ENCODE data around the gene FBP2.
A peak's percentile ranks its signal among the peaks of the same experiment; 100 is the strongest.
"Not testable (repeated sequence)": the region's sequence is repeated elsewhere in the genome, so short reads cannot be mapped to it uniquely, and the experiment has no call there.

FBP2 gene

DNA sequence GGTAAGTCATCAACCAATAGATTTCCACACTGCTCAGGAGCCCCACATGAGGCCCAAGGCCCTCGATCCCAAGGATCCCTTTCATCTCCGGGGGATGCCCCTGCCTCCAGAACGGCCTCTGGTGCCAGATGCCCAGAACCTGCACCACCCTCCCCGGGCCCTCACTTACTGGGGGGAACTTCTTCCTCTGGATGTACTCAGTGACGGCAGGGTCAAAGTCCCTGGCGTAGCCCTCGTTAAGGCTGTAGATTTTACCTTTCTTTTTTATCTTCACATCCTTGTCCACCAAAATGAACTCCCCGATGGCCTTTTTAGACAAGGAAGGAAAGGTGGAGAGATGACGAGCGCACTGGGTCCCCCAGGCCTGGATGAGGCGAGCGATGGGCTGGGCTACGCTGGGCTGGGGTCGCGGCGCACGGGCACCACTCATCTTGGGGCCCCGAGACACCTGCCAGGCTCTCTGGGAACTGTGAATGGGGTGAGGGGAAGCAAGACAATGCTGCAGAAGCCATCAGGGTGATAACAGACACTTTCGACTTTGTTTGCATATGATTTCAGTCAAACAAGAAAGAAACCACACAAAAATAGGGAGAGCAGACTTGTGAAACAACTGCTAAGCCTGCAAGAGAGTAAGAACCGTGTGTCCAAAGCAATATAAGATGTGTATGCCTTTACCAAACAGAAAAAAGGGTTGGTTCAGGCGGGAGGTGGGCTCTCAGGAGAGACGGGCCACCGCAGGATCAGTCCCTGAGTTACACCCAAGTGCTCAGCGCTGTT, 13.2 kb upstream of the FBP2 start:
- DNase-seq (ENCODE audit: low spot score), result no peak

DNA sequence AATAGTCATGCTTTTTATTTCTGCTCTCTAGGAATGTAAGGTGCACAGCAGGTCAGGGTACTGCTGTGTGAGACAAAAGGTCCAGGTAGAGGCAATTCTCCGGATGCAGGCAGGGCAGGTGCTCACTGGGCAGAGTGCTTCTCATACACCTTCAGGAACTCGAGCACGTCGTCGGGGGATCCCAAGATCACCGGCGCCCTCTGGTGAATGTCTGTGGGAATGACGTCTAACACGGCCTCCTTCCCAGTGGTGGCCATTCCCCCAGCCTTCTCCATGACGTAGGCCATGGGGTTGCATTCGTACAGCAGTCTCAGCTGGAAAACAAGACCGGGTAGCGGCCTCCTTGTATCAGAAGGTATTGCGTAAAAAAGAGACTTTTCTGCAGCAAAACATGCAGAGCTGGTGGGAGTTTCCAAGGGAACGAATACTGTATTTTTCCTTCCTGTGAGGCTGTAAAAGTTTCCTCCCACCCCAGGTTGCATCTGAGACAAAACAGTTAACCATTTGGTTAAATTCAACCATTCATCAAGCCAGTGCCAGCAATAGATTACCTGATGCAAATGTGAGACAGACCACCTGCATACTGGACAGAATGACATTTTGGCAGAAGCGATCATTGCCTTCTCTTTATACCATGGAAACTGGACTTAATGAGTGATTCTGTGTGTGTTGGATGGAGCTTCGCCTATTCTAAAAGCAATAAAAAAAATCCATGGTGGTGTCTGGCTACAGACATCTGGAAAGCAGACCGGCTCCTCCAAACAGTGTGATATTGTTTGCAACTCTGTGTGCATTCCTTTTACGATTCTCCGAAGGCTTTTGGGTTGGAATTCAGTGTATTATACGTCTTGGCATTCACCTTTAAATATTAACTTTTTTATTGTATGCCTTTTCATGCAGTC, 9.9 kb upstream of the FBP2 start:
- DNase-seq (ENCODE audit: low spot score), result peak; percentile 67

DNA sequence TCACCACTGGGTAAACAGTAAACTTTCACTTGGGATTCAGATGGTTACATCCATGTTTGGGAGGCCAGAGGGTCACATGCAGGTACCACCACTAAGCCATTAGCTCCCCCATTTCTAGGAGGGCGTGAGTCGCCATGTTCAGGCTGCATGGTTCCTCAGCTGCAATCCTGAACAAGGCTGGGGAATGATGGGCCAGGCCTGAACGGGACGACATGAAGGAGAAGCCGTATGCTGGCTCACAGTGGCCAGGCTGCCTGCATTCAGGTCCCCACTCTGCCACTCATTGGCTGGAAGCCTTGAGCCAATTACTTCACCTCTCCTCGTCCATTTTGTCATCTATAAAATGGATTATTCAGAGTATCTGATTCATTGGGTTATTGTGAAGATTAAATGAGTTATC, 9.0 kb upstream of the FBP2 start:
- no peak for DNase-seq (ENCODE audit: low spot score)

DNA sequence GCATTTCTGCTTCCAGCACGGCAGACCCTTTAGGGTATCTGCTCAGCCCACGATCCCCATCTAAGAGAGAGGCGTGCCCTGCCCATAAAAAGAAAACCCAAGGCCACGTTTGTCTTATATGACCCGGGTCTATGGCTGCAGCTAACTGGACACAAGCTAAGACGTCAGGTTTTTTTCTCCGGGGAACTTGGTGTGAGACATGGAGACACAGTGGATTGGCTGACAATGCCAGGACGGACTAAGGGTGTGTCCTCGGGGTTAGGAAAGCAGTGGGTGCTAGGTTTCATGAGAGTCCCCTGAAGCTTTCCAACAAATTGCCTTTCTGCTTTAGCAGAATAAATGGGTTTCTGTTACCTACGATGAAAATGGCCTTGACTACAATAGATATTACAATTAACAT, 7.1 kb upstream of the FBP2 start:
- DNase-seq (ENCODE audit: low spot score), result no peak

DNA sequence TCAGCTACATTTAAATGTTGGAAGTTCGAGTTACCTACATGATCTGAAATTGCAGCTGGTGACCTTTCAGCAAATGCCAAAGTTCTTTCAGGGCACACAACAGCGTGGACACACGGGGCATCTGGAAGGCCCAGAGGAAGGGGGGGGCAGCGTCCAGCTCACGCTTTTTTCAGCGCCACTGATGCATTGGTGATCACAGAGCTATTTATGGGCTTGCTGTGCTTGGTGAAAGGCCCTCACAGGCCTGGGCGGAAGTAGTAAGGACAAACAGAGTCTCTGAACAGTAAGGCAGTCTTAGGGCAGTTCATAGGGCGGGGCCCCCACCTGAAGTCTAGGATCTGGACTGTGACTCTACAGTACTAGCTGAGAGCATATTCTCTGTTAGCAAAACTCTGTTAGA, 6.6 kb upstream of the FBP2 start:
- no peak for DNase-seq (ENCODE audit: low spot score)

DNA sequence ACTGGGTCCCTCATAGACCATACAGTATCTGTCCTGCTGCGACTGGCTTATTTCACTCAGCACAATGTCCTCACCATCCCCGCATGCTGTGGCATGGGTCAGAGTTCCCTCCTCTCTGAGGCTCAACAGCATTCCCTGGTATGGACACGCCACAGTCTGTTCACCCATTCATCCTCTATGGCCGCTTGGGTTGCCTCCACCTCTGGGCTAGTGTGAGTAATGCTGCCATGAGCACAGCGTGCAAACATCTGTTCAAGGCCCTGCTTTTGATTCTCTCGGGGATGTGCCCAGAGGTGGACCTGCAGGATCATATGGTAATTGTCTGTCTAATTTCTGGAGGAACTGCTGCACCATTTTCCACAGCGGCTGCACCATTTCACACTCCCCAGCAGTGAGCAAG, 5.5 kb upstream of the FBP2 start:
- no peak for DNase-seq (ENCODE audit: low spot score)

DNA sequence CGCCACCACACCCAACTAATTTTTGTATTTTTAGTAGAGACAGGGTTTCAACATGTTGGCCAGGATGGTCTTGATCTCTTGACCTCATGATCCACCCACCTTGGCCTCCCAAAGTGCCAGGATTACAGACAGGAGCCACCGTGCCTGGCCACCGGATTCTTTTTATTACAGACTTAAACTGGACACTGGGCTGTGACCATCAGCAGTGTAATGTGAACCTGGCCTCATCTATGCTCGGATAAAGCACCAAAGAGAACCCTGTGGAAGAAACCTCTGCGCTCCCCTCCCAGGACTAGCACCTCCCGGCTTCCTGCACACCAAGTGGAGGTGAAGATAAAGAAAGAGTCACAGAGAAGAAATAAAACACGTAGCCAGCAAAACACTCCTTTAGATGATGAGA, 941 bp downstream of the FBP2 start:
- DNase-seq (ENCODE audit: low spot score), result not testable (repeated sequence)

DNA sequence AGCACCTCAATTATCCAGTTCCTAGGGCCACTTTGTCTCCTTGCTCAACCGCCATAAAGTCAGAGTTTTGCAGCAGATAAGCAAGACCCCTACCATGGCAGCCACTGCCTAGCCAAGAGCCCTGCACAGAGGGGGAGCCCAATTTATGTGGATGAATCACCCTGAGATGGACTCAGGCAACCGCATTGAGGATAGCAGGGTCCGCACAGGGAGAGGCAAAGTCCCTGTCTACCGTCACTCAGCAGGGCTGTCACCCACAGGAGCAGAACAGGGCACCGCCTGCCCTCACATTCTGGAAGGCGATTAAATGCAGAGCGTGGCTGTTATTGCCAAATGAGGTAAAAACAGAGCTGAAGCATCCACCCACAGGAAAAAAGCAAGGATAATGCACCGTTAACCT, 1.7 kb downstream of the FBP2 start:
- no peak for DNase-seq (ENCODE audit: low spot score)

DNA sequence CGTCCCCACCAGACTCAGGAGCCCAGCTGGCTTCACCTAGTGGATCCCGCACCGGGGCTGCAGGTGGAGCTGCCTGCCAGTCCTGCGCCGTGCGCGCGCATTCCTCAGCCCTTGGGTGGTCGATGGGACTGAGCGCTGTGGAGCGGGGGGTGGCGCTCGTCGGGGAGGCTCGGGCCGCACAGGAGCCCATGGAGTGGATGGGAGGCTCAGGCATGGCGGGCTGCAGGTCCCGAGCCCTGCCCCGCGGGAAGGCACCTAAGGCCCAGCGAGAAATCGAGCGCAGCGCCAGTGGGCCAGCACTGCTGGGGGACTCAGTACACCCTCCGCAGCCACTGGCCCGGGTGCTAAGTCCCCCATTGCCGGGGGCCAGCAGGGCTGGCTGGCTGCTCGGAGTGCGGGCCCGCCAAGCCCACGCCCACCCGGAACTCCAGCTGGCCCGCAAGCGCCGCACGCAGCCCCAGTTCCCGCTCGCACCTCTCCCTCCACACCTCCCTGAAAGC, 2.5 kb downstream of the FBP2 start:
- not testable (repeated sequence) for DNase-seq (ENCODE audit: low spot score)

DNA sequence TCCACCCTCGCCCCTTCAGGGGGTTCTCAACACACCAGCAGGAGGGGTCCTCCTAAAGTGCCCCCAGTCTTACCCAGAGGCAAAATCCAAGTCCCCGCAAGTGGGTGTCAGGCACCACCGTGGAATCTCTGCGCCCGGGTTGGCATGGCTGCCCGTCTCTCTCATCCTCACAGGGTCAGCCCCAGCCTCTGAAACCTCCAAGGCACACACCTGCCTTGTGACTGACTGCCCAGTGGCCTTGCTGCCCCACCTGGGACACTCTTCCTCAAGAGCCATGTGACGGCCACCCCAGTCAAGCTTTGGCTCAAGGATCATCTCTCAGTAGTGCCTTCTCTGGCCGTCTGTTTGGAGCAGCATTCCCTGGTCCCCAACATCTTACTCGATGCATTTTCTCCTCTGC, 4.9 kb downstream of the FBP2 start:
- no peak for DNase-seq (ENCODE audit: low spot score)

DNA sequence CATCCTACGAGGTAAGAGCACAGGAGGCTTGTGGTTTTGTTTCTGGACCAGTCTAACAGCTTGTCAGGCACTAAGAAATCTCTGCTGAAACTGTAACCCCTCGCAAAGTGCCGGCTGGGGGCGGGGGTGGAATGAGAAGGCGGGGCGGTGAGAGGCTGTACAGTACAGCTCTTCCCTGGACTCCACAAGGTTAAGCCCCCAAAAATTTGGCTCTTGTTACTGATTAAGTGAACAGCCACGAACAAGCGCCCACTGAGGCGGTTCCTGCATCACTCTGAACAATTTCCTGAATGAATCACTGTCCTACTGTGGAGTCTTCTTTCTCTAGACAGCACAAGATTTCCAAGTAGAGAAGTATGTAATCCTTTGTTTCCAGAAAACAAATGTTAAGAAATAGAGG, 6.8 kb downstream of the FBP2 start:
- DNase-seq (ENCODE audit: low spot score), result no peak

DNA sequence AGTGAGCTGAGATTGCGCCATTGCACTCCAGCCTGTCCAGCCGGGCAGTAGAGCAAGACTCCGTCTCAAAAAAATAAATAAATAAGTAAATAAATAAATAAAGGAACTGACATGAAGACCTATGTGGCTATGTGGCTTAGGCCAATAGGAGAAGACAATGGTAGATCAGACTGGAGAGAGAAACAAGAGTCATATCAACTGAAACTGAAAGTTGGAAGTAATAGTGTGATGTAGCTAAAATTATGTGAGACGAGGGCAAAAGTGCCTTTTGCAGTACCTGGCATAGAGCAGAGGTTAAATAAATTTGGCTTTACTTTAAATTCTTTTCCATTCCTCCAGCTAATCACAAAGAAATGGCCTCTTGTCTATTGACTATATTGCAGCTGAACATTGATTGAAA, 7.3 kb downstream of the FBP2 start:
- DNase-seq (ENCODE audit: low spot score), result peak; percentile 1

DNA sequence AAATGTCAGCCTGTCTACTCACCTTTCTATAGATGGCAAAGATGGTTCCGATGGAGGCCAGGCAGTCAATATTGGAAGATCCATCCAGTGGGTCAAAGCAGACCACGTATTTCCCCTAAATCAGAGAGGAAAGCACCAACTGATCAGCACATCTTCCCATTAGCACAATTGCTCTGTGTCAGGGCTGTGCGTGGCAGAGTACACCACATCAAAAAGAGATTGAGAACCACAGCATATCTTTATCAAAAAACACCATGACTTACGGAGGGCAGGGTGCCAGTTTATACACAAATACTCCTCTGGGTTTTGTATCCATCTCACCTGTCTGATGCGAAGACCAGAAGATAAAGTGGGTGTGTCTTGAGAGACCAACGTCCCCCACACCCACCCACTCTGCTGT, 9.1 kb downstream of the FBP2 start:
- no peak for DNase-seq (ENCODE audit: low spot score)

DNA sequence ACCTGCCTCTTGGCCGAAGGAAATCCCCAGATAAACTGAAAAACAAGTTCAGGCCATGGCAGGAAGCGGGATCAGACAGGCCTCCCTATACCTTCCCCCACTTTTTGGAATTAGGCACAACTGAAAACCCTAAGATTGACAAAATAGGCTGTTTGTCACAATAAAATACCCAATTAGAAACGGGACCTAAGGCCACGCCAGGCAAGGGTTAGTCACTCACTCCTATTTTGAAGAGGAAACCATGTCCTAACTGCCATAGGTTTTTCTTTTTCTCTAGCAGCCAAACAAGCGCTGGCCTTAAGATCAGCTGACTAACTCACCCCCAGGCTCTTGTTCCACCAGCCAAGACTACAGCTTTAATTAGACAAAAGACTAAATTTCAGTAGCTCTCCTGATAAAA, 11.9 kb downstream of the FBP2 start:
- DNase-seq (ENCODE audit: low spot score), result no peak

DNA sequence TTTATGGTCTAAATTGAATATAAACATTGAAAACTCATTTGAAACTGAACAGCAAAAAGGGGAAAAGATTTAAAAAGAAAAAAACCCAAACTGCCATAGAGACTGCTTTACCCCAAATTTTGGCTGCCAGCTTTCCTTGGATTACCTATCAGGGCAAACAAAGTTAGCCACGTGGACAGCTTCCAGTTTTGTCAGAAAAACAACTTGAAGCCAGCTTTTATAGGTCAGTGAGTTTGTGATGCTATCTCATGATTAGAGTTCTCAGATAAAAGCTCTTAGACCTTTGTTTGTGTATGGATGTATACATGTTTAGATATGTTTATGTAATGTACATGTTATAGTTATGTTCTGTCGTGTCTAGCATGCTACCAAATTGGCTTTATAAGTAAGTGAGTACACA, 16.1 kb downstream of the FBP2 start:
- no peak for DNase-seq (ENCODE audit: low spot score)

DNA sequence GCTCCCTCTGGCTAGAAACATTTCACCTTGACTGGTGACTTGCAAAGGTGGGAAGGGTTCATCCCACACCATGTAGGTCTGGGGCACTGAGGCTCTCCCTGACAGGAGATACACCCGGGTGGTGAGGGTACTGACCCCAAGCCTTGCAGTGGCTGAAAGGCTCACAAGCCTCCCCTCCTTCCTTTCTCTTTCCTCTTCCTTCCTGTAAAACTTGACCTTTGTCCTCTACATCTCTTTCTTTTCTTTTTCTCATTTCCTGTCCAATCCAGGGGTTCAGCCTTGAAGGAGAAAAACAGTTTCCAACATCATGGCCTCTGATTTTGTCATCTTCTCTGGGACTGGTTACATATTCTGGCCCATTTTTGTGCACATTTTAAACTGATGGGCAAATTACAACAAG, 16.6 kb downstream of the FBP2 start:
- DNase-seq (ENCODE audit: low spot score), result no peak

DNA sequence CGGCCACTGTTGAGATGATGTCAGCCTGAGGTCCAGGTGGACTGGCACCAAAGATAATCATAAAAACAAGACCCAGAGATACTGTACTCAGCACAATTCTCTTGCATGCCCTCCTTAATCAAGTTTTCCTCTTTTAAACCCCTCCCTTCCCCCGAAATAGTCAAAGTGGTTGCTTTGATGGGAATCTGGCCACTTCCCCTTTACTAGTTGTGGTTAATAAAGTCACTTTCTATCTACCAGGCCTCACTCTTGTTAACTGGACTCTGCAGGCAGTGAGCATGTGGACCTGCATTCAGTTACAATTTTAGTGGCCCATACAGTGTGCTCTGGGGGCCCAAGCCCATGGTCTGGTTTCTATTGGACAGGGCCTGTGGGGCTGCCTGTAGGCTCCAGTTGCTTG, 17.5 kb downstream of the FBP2 start:
- DNase-seq (ENCODE audit: low spot score), result no peak

DNA sequence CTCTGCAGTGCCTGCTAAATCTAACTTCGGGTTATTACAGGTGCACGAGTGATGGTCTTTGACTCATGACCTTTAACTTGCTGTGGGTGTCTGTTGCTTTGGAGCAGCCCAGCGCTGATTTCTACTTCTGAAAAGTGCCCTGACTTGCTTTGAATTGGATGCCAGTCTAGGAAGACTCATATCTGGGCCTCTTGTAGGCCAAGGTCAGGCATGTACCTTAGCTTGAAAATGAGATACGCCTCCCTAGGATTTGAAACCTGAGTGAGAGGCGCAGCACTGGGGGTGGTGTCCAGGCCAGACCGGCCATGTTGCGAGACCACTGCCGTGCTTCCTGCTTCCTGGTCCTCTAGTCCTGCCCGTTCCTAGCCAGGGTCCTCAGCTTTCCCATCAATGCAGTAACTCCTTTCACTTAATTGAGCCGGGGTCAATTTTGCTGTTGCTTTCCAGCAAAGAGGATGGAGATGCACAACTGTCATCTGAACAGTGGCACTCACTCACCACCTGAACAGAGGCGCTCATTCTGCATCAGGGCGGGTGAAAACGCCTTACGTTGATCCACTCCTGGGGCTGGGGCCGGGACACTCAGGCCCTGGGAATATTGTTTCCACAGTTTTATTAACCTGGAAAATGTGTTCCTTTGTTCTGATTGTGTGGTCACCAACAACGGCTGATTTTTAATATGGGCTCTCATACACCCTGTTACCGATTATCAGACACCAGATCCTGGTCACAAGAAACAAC, 24.5 kb downstream of the FBP2 start:
- DNase-seq (ENCODE audit: low spot score), result no peak

DNA sequence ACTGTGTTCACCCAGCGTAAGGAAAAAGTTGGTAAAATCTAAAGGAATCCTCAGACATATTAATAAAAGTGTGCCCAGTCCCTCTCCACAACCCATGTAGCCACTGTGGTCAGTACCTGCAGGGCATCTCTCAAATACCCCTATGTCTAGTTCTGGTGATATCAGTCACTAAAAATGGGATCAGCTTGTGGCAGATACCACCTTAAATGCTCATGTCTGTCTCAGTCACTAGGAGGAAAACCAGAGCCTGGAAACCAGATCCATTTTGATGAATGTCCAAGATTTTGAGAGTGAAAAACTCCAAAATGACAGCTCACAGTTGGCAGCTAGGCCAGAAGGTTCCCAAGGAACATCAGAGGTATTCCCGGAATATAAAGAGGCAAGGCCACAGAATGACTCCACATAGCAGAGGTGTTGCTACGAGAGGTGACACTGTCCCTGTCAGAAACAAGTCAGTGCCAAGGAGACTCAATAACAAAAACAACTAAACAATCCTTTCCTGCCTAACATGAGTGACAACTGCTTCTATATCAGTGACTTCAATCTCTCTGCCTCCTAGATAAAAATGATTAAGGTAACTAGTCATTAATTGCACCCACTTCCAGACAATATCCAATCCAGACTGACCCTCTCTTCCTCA, 25.3 kb downstream of the FBP2 start:
- DNase-seq (ENCODE audit: low spot score), result no peak

DNA sequence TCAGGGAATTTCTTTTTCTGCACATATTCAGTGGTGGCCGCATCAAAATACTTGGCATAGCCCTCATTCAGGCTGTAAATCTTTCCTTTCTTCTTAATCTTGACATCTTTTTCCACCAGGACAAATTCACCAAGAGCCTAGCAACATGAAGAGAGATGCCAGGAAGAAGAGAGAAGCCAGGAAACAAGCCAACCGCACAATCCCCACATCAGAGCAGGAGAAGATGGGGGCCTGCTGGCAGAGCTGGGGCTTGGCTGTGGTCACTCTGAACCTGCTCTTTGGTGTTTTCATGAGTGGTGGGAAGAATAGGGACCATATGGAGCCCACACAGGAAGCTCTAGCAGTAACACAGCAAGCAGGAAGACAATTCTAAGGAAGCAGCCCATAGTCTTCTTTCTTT, 26.4 kb downstream of the FBP2 start:
- no peak for DNase-seq (ENCODE audit: low spot score)

DNA sequence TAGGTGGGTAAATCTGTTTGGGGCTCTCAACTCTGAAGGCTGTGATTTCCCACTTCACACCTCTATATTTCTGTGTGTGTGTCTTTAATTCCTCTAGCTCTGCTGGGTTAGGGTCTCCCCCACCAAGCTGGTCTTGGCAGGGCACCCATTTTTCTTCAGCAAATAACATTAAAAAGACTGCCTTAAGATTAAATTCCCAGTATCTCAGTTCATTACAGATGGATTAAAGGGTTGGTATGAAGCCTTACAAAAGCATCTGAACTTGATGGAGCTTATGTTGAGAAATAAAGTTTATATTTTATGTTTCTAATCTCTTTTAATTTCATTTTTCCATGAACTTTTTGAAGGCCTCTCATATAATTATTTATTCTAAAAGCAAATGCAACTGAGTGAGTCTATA, 27.1 kb downstream of the FBP2 start:
- DNase-seq (ENCODE audit: low spot score), result no peak

DNA sequence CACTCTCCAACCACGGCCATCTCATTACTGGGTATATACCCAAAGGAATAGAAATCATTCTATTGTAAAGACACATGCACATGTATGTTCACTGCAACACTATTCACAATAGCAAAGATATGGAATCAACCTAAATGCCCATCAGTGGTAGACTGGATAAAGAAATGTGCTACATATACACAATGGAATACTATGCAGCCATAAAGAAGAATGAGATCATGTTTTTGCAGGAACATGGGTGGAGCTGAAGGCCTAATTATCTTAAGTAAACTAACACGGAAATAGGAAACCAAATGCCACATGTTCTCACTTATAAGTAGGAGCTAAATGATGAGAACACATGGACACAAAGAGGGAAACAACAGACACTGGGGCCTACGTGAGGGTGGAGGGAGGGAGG, 29.3 kb downstream of the FBP2 start:
- not testable (repeated sequence) for DNase-seq (ENCODE audit: low spot score)

Data from activated CD4-positive, alpha-beta T cell treated with anti-CD3 and anti-CD28 coated beads, Interleukin-2, Interleukin-4, amounts not matched to agents 100 ng/mL and 50 ng/mL, durations not matched to agents 16 hours and 8 hours (primary cell).